Suprapubic skin (tissue), 4 donors: Measurements from ENCODE around the gene PROP1.

Experiments used
- EP300 ChIP-seq: sonication (generic); formaldehyde crosslinking; IDR thresholded peaks from one replicate; pipeline ENCODE4 v1.6.1; 2017; ENCODE audit warnings: antibody characterized with exemption
- POLR2A ChIP-seq, 2 donors: fragments of 450-650 bp; IDR thresholded peaks; one replicate each; pipeline ENCODE4 v1.6.1; 2017; ENCODE audit warnings: antibody characterized with exemption in 2 of 2, mild to moderate bottlenecking in 2 of 2, moderate library complexity in 2 of 2
- POLR2AphosphoS5 ChIP-seq, 3 donors: sonication (generic); formaldehyde crosslinking; IDR thresholded peaks; one replicate each; pipeline ENCODE4 v1.6.1; 2017; ENCODE audit warnings: antibody characterized with exemption in 3 of 3
- TF ChIP-seq, protein P1 (sequence below), 2 donors: fragments of 200-600 bp in 1 of 2; fragments of 450-650 bp in 1 of 2; sonication (generic) in 1 of 2; IDR thresholded peaks; one replicate each; pipeline ENCODE4 v1.5.1; 2016 to 2019; ENCODE audit warnings: antibody characterized with exemption in 2 of 2, mild to moderate bottlenecking in 1 of 2, moderate library complexity in 1 of 2

DNA sequence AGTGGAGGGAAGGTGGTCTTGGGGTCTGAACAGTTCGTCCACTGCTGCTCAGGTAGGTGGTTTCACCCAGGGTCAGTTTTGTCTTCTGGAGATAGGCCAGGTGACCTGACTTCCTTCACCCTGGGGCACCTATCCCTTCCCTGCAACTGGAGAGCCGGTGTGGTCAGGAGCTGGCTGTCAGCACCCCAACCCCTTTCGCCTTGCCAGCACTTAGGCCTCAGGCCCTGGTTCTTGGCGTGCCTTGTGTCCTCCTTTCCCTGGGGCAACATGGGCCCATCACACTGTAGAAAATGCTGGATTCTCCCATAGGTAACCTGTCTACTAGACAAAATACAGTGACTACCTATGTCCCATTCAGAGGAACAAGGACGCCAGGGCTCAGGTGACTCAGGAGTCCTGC, 13.1 kb downstream of the PROP1 start:
- TF ChIP-seq, protein P1, sequence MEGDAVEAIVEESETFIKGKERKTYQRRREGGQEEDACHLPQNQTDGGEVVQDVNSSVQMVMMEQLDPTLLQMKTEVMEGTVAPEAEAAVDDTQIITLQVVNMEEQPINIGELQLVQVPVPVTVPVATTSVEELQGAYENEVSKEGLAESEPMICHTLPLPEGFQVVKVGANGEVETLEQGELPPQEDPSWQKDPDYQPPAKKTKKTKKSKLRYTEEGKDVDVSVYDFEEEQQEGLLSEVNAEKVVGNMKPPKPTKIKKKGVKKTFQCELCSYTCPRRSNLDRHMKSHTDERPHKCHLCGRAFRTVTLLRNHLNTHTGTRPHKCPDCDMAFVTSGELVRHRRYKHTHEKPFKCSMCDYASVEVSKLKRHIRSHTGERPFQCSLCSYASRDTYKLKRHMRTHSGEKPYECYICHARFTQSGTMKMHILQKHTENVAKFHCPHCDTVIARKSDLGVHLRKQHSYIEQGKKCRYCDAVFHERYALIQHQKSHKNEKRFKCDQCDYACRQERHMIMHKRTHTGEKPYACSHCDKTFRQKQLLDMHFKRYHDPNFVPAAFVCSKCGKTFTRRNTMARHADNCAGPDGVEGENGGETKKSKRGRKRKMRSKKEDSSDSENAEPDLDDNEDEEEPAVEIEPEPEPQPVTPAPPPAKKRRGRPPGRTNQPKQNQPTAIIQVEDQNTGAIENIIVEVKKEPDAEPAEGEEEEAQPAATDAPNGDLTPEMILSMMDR (IDR thresholded peaks at IDR 0.05), result no peak
- no peak for TF ChIP-seq POLR2A (IDR thresholded peaks at IDR 0.05)
- no peak for TF ChIP-seq POLR2AphosphoS5 (IDR thresholded peaks at IDR 0.05)
- TF ChIP-seq EP300, result no peak
